A549 (cell line): ENCODE data around the gene SNAI3. TPM values are rescaled to one million over a fixed set of nuclear protein-coding genes. Genes with fewer than 3 reads are reported as not detected.

Experiments
- ATAC-seq, 2 experiments: fragments of 200-7000 bp in 1 of 2; fragments of >200 bp in 1 of 2; cut with Nextera tagmentation in 1 of 2; cut with Tn5 transposase in 1 of 2; 3 replicates each; pipeline versions ENCODE4 v1.8.0 to v1.9.1; 2018 to 2020; ENCODE audit warnings: mild to moderate bottlenecking in 1 of 2, moderate library complexity in 1 of 2
- CTCF ChIA-PET: fragments of 300-600 bp; sonication (Branson Sonifier 250); formaldehyde crosslinking; extraction: SDS; loops from one replicate; lab custom pipeline; 2021; ENCODE audit warnings: antibody characterized with exemption, inconsistent platforms; lab: Yijun Ruan, JAX
- POLR2A ChIA-PET: fragments of 350-600 bp; formaldehyde crosslinking; extraction: SDS; loops from one replicate; lab custom pipeline; 2021; ENCODE audit warnings: antibody characterized with exemption, inconsistent platforms; lab: Yijun Ruan, JAX
- DNase-seq, 2 experiments: peaks; one replicate each; pipeline versions ENCODE4 v3.0.0 to v3.0.0-alpha.2; 2011 to 2016; ENCODE audit warnings: low read depth in 1 of 2, low spot score in 1 of 2
- FAIRE-seq: peaks from 2 replicates; lab custom pipeline; 2011; peaks lifted over from hg19 to GRCh38; lab: Jason Lieb, UNC
- H3K27ac ChIP-seq, 2 experiments: fragments of >200 bp; sonication (Bioruptor Twin); formaldehyde crosslinking; 3 replicates each; pipeline ENCODE4 v1.5.1; 2016 to 2017
- H3K4me1 ChIP-seq: fragments of >200 bp; sonication (Bioruptor Twin); formaldehyde crosslinking; 3 replicates; pipeline ENCODE4 v1.6.1; 2016
- H3K4me2 ChIP-seq: fragments of >200 bp; sonication (Bioruptor Twin); formaldehyde crosslinking; 3 replicates; pipeline ENCODE4 v1.6.1; 2016
- H3K4me3 ChIP-seq: fragments of >200 bp; sonication (Bioruptor Twin); formaldehyde crosslinking; 3 replicates; pipeline ENCODE4 v1.5.1; 2016
- H3K9me3 ChIP-seq: fragments of >200 bp; sonication (Bioruptor Twin); formaldehyde crosslinking; 3 replicates; pipeline ENCODE4 v1.6.1; 2016
- BCL3 ChIP-seq: fragments of >200 bp; sonication (Bioruptor Twin); formaldehyde crosslinking; IDR thresholded peaks from 3 replicates; pipeline ENCODE4 v1.6.1; 2016
- EHF ChIP-seq: fragments of 250-450 bp; sonication (Bioruptor Pico); IDR thresholded peaks from 2 replicates; pipeline ENCODE4 v1.5.0; 2020; ENCODE audit warnings: mild to moderate bottlenecking
- EHMT2 ChIP-seq: fragments of 200-600 bp; sonication (generic); IDR thresholded peaks from 2 replicates; pipeline ENCODE4 v1.6.1; 2016; ENCODE audit warnings: antibody characterized with exemption, low read depth, mild to moderate bottlenecking, moderate library complexity
- EP300 ChIP-seq, 2 experiments: fragments of >200 bp; sonication (Bioruptor Twin); formaldehyde crosslinking; IDR thresholded peaks; 2 replicates in 1 of 2; 3 replicates in 1 of 2; pipeline ENCODE4 v1.6.1; 2016 to 2017
- ESRRA ChIP-seq: fragments of 150-350 bp; IDR thresholded peaks from 2 replicates; pipeline ENCODE4 v1.6.1; 2014; ENCODE audit warnings: mild to moderate bottlenecking, low read length, borderline replicate concordance
- FOXS1 ChIP-seq: fragments of 250-450 bp; sonication (Bioruptor Pico); IDR thresholded peaks from 2 replicates; pipeline ENCODE4 v1.5.0; 2020; ENCODE audit warnings: mild to moderate bottlenecking, moderate library complexity
- HES2 ChIP-seq: fragments of >200 bp; sonication (Bioruptor Twin); formaldehyde crosslinking; IDR thresholded peaks from 2 replicates; pipeline ENCODE4 v1.6.1; 2016
- HOXA7 ChIP-seq: fragments of 250-450 bp; sonication (Bioruptor Pico); IDR thresholded peaks from 2 replicates; pipeline ENCODE4 v1.5.0; 2020; ENCODE audit warnings: mild to moderate bottlenecking, moderate library complexity
- KDM5A ChIP-seq: fragments of 200-600 bp; sonication (generic); IDR thresholded peaks from 2 replicates; pipeline ENCODE4 v1.6.1; 2016; ENCODE audit warnings: antibody characterized with exemption, mild to moderate bottlenecking
- MAZ ChIP-seq: fragments of 150-350 bp; IDR thresholded peaks from 2 replicates; pipeline ENCODE4 v1.6.1; 2014; ENCODE audit warnings: antibody characterized with exemption, low read depth, low read length, borderline replicate concordance
- NPAS2 ChIP-seq: fragments of 250-450 bp; sonication (Bioruptor Pico); IDR thresholded peaks from 2 replicates; pipeline ENCODE4 v1.8.0; 2022; ENCODE audit warnings: mild to moderate bottlenecking, moderate library complexity, borderline replicate concordance
- PBX3 ChIP-seq: IDR thresholded peaks from 2 replicates; pipeline ENCODE4 v1.6.1; 2012
- RCOR1 ChIP-seq: fragments of 150-350 bp; IDR thresholded peaks from 2 replicates; pipeline ENCODE4 v1.6.1; 2014; ENCODE audit warnings: antibody characterized with exemption, low read length, low read depth
- RFX5 ChIP-seq: fragments of 450-650 bp; IDR thresholded peaks from 2 replicates; pipeline ENCODE4 v1.7.1; 2014; ENCODE audit warnings: antibody characterized with exemption, mild to moderate bottlenecking, moderate library complexity
- RNF2 ChIP-seq: fragments of 200-600 bp; sonication (generic); IDR thresholded peaks from 2 replicates; pipeline ENCODE4 v1.6.1; 2016; ENCODE audit warnings: low read depth, mild to moderate bottlenecking, antibody characterized with exemption, moderate library complexity, borderline replicate concordance
- SMC3 ChIP-seq: fragments of >200 bp; sonication (Bioruptor Twin); formaldehyde crosslinking; IDR thresholded peaks from 3 replicates; pipeline ENCODE4 v1.6.1; 2018; ENCODE audit warnings: inconsistent platforms
- TFCP2L1 ChIP-seq: fragments of 250-450 bp; sonication (Bioruptor Pico); IDR thresholded peaks from 2 replicates; pipeline ENCODE4 v1.5.0; 2021; ENCODE audit warnings: mild to moderate bottlenecking
- ZNF302 ChIP-seq: fragments of 250-450 bp; sonication (Bioruptor Pico); IDR thresholded peaks from 2 replicates; pipeline ENCODE4 v1.9.0; 2021; ENCODE audit warnings: inconsistent platforms, mild to moderate bottlenecking, moderate library complexity
- WGBS: methylation state at CpG from one replicate; pipeline ENCODE4 v1.1.6; 2017; ENCODE audit errors: missing lambda C conversion rate; 5-methylcytosine and 5-hydroxymethylcytosine counted together
- polyA plus RNA-seq, 4 experiments: library from polyadenylated mRNA; depleted of rRNA in 3 of 4; stranded (reverse); fragments of >200 nt; fragmentation: RNase III in 1 of 4; extraction: RNeasy Plus Mini Kit Qiagen cat#74134 plus additional on column Dnase treatment in 1 of 4; gene quantifications; 2 replicates in 3 of 4; 3 replicates in 1 of 4; pipeline ENCODE4 v1.2.3, GENCODE V29; 2011 to 2017
- TF ChIP-seq, protein P1 (sequence below): IDR thresholded peaks from 2 replicates; pipeline ENCODE4 v1.6.1; 2012

SNAI3 gene
- polyA plus RNA-seq, 2 of the 4 experiments (the other 2 are of a cell fraction): not detected

DNA sequence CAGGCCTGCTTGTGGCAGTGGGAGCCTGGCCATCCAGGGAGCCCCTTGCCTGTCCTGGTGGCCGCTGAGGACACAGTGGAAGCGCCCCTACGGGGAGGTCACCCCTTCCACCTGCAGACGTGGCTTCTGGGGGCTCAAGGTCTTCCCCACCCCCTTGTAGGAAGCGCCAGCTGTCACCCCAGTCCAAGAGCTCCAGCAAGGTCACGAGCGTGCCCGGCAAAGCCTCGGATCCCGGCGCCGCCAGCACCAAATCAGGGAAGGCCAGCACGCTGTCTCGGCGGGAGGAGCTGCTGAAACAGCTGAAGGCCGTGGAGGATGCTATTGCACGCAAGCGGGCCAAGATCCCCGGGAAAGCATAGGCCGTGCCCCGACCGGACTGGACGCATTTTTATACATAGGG is 55.4 kb downstream of the SNAI3 start:
- Histone ChIP-seq H3K9me3 (no peaks in the 10 kb centered on the region), H3K4me1 (no peaks in the 10 kb centered on the region), H3K4me2 (no peak overlapping the region), H3K27ac (no peak overlapping the region), H3K4me3 (no peak overlapping the region)
- DNase-seq: no peak
- TF ChIP-seq EHMT2 (no peak), ESRRA (no peak), MAZ (no peak), HOXA7 (CRISPR knock-in tag) (no peak), PBX3 (no peak), HES2 (no peak), RCOR1 (no peak), BCL3 (no peak), SMC3 (no peak)
- FAIRE-seq: no peak
- no peak for ATAC-seq
- ChIA-PET POLR2A (no interaction called here), CTCF (interaction anchor here (1.9 kb wide), 1 partner anchor 67 kb away, joined by 5 read pairs; no protein-coding TSS in a partner anchor)
- WGBS: 91% methylated on average over 19 of the region's 23 CpGs

GRCh38 chr16:88630433-88630832 is 55.9 kb downstream of the SNAI3 start:
- Histone ChIP-seq H3K4me2 (no peak overlapping the region), H3K4me1 (no peaks in the 10 kb centered on the region), H3K4me3 (no peak overlapping the region), H3K9me3 (no peaks in the 10 kb centered on the region), H3K27ac (no peak overlapping the region)
- no peak for ATAC-seq
- POLR2A ChIA-PET: no interaction called here
- CTCF ChIA-PET: interaction anchor here (1.0 to 1.7 kb wide), 2 partner anchors 11 to 107 kb away, joined by 3 to 6 read pairs; no protein-coding TSS in a partner anchor
- DNase-seq: no peak
- TF ChIP-seq, protein P1, sequence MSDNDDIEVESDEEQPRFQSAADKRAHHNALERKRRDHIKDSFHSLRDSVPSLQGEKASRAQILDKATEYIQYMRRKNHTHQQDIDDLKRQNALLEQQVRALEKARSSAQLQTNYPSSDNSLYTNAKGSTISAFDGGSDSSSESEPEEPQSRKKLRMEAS: no peak
- no peak for TF ChIP-seq EP300 (IDR thresholded peaks at IDR 0.05)
- TF ChIP-seq TFCP2L1 (CRISPR knock-in tag): no peak
- FAIRE-seq: no peak
- WGBS: 92% methylated on average over 4 of the region's 12 CpGs

DNA sequence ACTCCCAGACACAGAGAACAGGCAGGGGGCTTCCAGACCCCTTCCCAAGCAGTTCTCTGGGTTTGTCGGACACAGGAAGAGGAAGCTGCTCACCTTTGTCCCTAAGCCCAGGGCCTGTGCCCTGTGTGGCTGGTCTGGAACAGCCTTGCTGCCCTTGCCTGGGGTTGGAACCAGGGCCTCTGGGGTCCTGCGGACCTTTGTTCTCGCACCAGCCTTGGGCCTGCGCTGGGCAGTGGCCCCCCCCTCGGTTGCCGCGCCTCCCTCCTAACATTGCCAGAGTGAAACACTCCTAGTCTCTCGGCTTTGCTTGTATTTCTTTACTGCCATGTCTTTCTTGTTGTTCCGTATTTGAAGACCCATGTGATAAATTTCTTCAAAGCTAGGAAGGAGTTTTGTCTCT is 56.5 kb downstream of the SNAI3 start:
- H3K9me3 ChIP-seq: no peaks in the 10 kb centered on the region
- POLR2A ChIA-PET: no interaction called here
- 77% methylated on average over 9 of the region's 9 CpGs for WGBS
- no peak for ATAC-seq
- H3K4me3 ChIP-seq: no peak overlapping the region
- TF ChIP-seq RNF2 (no peak), MAZ (no peak), KDM5A (no peak), FOXS1 (CRISPR knock-in tag) (no peak), ESRRA (no peak), RFX5 (no peak), NPAS2 (CRISPR knock-in tag) (no peak), ZNF302 (CRISPR knock-in tag) (no peak), HOXA7 (CRISPR knock-in tag) (no peak), EHF (CRISPR knock-in tag) (no peak)
- TF ChIP-seq, all 56 proteins: peak for 0
- no peak overlapping the region for H3K4me2 ChIP-seq
- H3K4me1 ChIP-seq: no peaks in the 10 kb centered on the region
- CTCF ChIA-PET: interaction anchor here (1.0 to 1.7 kb wide), 2 partner anchors 10 to 107 kb away, joined by 3 to 6 read pairs; no protein-coding TSS in a partner anchor
- DNase-seq: no peak
- no peak for FAIRE-seq
- no peak overlapping the region for H3K27ac ChIP-seq
